ENCODE data around the gene CEP72.

CEP72 gene

GRCh38 chr5:638501-639252 lies 26.5 kb downstream of the CEP72 start:
- no peak for DNase-seq (ENCODE audit: low spot score)

- DNase-seq (ENCODE audit: low spot score) = no peak
Observed at GRCh38 chr5:639253-639530, 27.1 kb downstream of the CEP72 start.

- no peak for DNase-seq (ENCODE audit: low spot score)
Observed at GRCh38 chr5:639584-640213, 27.6 kb downstream of the CEP72 start.

GRCh38 chr5:640461-641330 lies 28.6 kb downstream of the CEP72 start:
- no peak for DNase-seq (ENCODE audit: low spot score)

GRCh38 chr5:641331-641765 lies 29.2 kb downstream of the CEP72 start:
- DNase-seq (ENCODE audit: low spot score) = no peak

GRCh38 chr5:642481-642880 lies 30.3 kb downstream of the CEP72 start:
- DNase-seq (ENCODE audit: low spot score) = no peak

GRCh38 chr5:643351-643801 lies 31.2 kb downstream of the CEP72 start:
- DNase-seq (ENCODE audit: low spot score) = no peak

GRCh38 chr5:643811-644271 lies 31.7 kb downstream of the CEP72 start:
- no peak for DNase-seq (ENCODE audit: low spot score)

GRCh38 chr5:644509-644908 lies 32.4 kb downstream of the CEP72 start:
- no peak for DNase-seq (ENCODE audit: low spot score)

GRCh38 chr5:644971-645370 lies 32.8 kb downstream of the CEP72 start:
- no peak for DNase-seq (ENCODE audit: low spot score)

- DNase-seq (ENCODE audit: low spot score) = no peak
Observed at GRCh38 chr5:645421-645820, 33.3 kb downstream of the CEP72 start.

- no peak for DNase-seq (ENCODE audit: low spot score)
Observed at GRCh38 chr5:646396-647201, 34.5 kb downstream of the CEP72 start.

- DNase-seq (ENCODE audit: low spot score) = no peak
Observed at GRCh38 chr5:647311-647710, 35.2 kb downstream of the CEP72 start.

- DNase-seq (ENCODE audit: low spot score) = no peak
Observed at GRCh38 chr5:647727-648126, 35.6 kb downstream of the CEP72 start.

- DNase-seq (ENCODE audit: low spot score) = no peak
Observed at GRCh38 chr5:651296-652022, 39.3 kb downstream of the CEP72 start.

GRCh38 chr5:652023-652515 lies 39.9 kb downstream of the CEP72 start:
- DNase-seq (ENCODE audit: low spot score) = no peak

- DNase-seq (ENCODE audit: low spot score) = no peak
Observed at GRCh38 chr5:652773-653350, 40.7 kb downstream of the CEP72 start.

GRCh38 chr5:654071-654778 lies 42.1 kb downstream of the CEP72 start:
- no peak for DNase-seq (ENCODE audit: low spot score)

GRCh38 chr5:655406-655805 lies 43.3 kb downstream of the CEP72 start:
- DNase-seq (ENCODE audit: low spot score) = no peak

GRCh38 chr5:657570-657969 lies 45.4 kb downstream of the CEP72 start:
- no peak for DNase-seq (ENCODE audit: low spot score)

Measured in CD4-positive, alpha-beta T cell treated with Interleukin-6 at 100 ng/mL for 8 hours (primary cell).